Vagina (tissue), 2 donors: Measurements from ENCODE around the gene FCHSD2. TPM values are rescaled to one million over a fixed set of nuclear protein-coding genes. Genes with fewer than 3 reads are reported as not detected.
"Not testable (repeated sequence)": the region's sequence is repeated elsewhere in the genome, so short reads cannot be mapped to it uniquely, and the experiment has no call there.

Source experiments
- DNase-seq, 2 donors: peaks; one replicate each; pipeline ENCODE4 v3.0.0-alpha.2; 2017; ENCODE audit errors: extremely low spot score in 2 of 2
- H3K27ac ChIP-seq: fragments of 200-600 bp; sonication (generic); one replicate; pipeline ENCODE4 v1.5.1; 2019
- H3K27me3 ChIP-seq: fragments of 200-600 bp; sonication (generic); one replicate; pipeline ENCODE4 v1.5.1; 2019
- H3K36me3 ChIP-seq, 2 donors: fragments of 200-600 bp; sonication (generic); one replicate each; pipeline ENCODE4 v1.5.1; 2017 to 2019
- H3K4me1 ChIP-seq: fragments of 200-600 bp; sonication (generic); one replicate; pipeline ENCODE4 v1.5.1; 2019
- H3K4me3 ChIP-seq, 2 donors: fragments of 200-600 bp; sonication (generic); 1 replicate in 1 of 2; 2 replicates in 1 of 2; pipeline ENCODE4 v1.5.1; 2016 to 2019
- H3K9me3 ChIP-seq: fragments of 200-600 bp; sonication (generic); one replicate; pipeline ENCODE4 v1.5.1; 2019
- POLR2A ChIP-seq, 2 donors: fragments of 450-650 bp; IDR thresholded peaks; one replicate each; pipeline ENCODE4 v1.6.1; 2017; ENCODE audit warnings: antibody characterized with exemption in 2 of 2, mild to moderate bottlenecking in 2 of 2, moderate library complexity in 2 of 2
- POLR2AphosphoS5 ChIP-seq, 2 donors: sonication (generic); formaldehyde crosslinking; IDR thresholded peaks; one replicate each; pipeline ENCODE4 v1.9.0; 2017; ENCODE audit warnings: antibody characterized with exemption in 2 of 2, mild to moderate bottlenecking in 2 of 2, low read depth in 1 of 2; ENCODE audit not compliant: insufficient read depth in 1 of 2
- intact Hi-C: fragments of 100-400 bp; cut with DNase I; formaldehyde crosslinking; loops from one replicate; pipeline ENCODE4 v1.15.1; 2023
- total RNA-seq: library from RNA; depleted of rRNA; stranded (reverse); fragments of >200 nt; gene quantifications from one replicate; pipeline ENCODE4 v1.2.3, GENCODE V29; 2016
- TF ChIP-seq, protein P1 (sequence below), 3 experiments: fragments of 450-650 bp in 2 of 3; fragments of 200-600 bp in 1 of 3; sonication (generic) in 1 of 3; IDR thresholded peaks; one replicate each; pipeline ENCODE4 v1.5.1; 2017 to 2019; ENCODE audit warnings: antibody characterized with exemption in 3 of 3, mild to moderate bottlenecking in 2 of 3, moderate library complexity in 2 of 3

Gene FCHSD2
- total RNA-seq, 1 donor from 2014 or later, result 15.7 TPM

DNA sequence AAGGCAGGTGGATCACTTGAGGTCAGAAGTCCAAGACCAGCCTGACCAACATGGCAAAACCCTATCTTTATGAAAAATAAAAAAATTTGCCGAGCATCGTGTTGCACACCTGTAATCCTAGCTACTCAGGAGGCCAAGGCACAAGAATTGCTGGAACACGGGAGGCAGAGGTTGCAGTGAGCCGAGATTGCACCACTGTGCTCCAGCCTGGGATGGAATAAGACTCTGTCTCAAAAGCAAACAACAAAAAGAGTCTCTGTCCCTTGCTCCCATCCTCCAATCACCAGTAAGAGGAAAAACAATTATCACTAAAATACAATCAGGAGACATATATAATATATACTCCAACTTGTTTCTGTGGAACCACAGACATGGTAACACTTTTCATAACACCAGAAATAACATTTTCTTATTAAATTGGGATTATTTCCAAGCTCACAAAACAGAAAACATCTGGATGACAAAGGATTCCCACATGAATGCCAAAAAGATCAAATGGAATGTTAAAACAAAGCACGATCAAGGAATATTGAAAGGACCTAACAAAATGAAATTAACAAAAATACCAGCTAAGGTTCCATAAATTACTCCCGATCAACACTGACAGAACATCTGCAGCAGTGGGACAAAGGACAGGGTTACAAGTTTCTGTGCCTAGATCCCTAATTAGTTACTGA is 15.2 kb downstream of the FCHSD2 start:
- H3K27ac ChIP-seq, result no peak overlapping the region
- no peak overlapping the region for H3K4me3 ChIP-seq
- peaks cover 6% of the 10 kb centered on the region for H3K4me1 ChIP-seq
- intact Hi-C loops, result no loop called here
- H3K36me3 ChIP-seq, result no peaks in the 10 kb centered on the region
- no peak for DNase-seq
- no peaks in the 10 kb centered on the region for H3K27me3 ChIP-seq
- no peak for TF ChIP-seq POLR2AphosphoS5 (IDR thresholded peaks at IDR 0.05; ENCODE audit: insufficient read depth in 1 of 2, low read depth in 1 of 2)
- TF ChIP-seq, protein P1, sequence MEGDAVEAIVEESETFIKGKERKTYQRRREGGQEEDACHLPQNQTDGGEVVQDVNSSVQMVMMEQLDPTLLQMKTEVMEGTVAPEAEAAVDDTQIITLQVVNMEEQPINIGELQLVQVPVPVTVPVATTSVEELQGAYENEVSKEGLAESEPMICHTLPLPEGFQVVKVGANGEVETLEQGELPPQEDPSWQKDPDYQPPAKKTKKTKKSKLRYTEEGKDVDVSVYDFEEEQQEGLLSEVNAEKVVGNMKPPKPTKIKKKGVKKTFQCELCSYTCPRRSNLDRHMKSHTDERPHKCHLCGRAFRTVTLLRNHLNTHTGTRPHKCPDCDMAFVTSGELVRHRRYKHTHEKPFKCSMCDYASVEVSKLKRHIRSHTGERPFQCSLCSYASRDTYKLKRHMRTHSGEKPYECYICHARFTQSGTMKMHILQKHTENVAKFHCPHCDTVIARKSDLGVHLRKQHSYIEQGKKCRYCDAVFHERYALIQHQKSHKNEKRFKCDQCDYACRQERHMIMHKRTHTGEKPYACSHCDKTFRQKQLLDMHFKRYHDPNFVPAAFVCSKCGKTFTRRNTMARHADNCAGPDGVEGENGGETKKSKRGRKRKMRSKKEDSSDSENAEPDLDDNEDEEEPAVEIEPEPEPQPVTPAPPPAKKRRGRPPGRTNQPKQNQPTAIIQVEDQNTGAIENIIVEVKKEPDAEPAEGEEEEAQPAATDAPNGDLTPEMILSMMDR (IDR thresholded peaks at IDR 0.05), result no peak
- no peak for TF ChIP-seq POLR2A (IDR thresholded peaks at IDR 0.05)
- H3K9me3 ChIP-seq, result no peaks in the 10 kb centered on the region

DNA sequence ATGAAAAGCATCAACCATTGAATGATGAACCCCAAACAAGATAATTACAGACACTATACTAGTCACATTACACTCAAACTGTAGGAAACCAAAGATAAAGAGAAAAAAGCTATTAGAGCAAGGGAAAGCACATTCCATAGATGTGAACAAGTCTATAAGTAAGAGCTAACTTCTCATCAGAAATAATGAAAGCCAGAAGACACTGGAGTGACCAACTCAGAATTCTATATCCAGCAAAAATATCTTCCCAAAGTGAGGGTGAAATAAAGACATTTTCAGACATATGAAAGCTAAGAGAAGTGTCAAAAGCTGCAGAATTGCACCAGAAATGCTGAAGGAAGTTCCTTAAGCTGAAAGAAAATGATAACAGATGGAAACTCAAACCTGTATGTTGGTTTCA is 17.3 kb downstream of the FCHSD2 start:
- Histone ChIP-seq H3K27ac (no peak overlapping the region), H3K9me3 (no peaks in the 10 kb centered on the region), H3K4me3 (no peak overlapping the region), H3K36me3 (no peaks in the 10 kb centered on the region), H3K27me3 (no peaks in the 10 kb centered on the region), H3K4me1 (peaks cover 6% of the 10 kb centered on the region)
- TF ChIP-seq, protein P1 (IDR thresholded peaks at IDR 0.05), result no peak
- no peak for TF ChIP-seq POLR2AphosphoS5 (IDR thresholded peaks at IDR 0.05; ENCODE audit: insufficient read depth in 1 of 2, low read depth in 1 of 2)
- TF ChIP-seq POLR2A (IDR thresholded peaks at IDR 0.05), result no peak
- intact Hi-C loops, result no loop called here
- no peak for DNase-seq

DNA sequence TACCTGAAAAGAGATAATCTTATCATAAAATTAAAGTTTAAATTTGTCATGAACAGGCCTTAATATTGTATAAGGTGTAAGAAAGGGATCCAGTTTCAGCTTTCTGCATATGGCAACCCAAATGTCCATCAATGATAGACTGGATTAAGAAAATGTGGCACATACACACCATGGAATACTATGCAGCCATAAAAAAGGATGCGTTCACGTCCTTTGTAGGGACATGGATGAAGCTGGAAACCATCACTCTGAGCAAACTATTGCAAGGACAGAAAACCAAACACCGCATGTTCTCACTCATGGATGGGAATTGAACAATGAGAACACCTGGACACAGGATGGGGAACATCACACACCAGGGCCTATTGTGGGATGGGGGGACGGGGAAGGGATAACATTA is 18.2 kb downstream of the FCHSD2 start:
- H3K4me1 ChIP-seq, H3K36me3 ChIP-seq, H3K27ac ChIP-seq, H3K27me3 ChIP-seq, DNase-seq, intact Hi-C loops, H3K9me3 ChIP-seq, H3K4me3 ChIP-seq: not testable (repeated sequence)

DNA sequence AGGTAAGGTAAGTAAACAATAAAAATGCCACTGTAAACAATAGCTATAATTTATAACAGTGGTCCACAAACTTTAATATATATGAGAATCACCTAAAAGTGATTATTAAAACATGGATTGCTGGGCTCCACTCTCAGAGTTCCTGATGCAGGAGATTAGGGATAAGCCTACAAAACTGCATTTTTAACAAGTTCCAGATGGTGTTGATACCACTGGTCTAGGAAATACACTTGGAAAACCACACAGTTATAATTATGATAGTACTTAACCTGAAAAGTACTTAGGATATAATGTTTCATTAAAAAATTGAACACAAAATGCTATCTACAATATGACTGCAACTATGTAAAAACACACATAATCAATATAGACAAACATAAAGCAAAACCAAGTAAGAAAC is 20.4 kb downstream of the FCHSD2 start:
- Histone ChIP-seq H3K4me1 (no peaks in the 10 kb centered on the region), H3K4me3 (no peak overlapping the region), H3K27me3 (no peaks in the 10 kb centered on the region), H3K27ac (no peak overlapping the region), H3K9me3 (no peaks in the 10 kb centered on the region), H3K36me3 (no peaks in the 10 kb centered on the region)
- TF ChIP-seq POLR2AphosphoS5 (IDR thresholded peaks at IDR 0.05; ENCODE audit: insufficient read depth in 1 of 2, low read depth in 1 of 2) (no peak), POLR2A (IDR thresholded peaks at IDR 0.05) (no peak)
- no peak for DNase-seq
- intact Hi-C loops, result no loop called here

DNA sequence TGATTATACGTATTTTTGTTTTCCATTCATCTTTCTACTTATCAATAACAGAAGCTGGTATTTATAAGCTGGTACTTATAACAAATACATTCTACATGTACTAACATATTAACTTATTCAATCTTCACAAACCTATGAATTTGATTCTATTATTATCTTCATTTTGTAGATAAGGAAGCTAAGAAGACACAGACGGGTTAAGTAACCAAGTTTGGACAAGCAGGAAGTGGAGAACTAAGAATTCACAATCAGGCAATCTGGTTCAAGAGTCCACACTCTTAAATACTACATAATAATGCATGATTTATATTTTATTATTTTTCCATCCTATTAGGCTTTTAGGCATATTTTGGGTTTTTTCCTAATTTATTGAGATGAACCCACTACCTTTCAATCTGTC is 25.0 kb downstream of the FCHSD2 start:
- Histone ChIP-seq H3K9me3 (no peaks in the 10 kb centered on the region), H3K4me1 (no peaks in the 10 kb centered on the region), H3K36me3 (no peaks in the 10 kb centered on the region), H3K27ac (no peak overlapping the region), H3K4me3 (no peak overlapping the region), H3K27me3 (no peaks in the 10 kb centered on the region)
- intact Hi-C loops, result no loop called here
- TF ChIP-seq POLR2AphosphoS5 (IDR thresholded peaks at IDR 0.05; ENCODE audit: insufficient read depth in 1 of 2, low read depth in 1 of 2) (no peak), POLR2A (IDR thresholded peaks at IDR 0.05) (no peak)
- no peak for DNase-seq

DNA sequence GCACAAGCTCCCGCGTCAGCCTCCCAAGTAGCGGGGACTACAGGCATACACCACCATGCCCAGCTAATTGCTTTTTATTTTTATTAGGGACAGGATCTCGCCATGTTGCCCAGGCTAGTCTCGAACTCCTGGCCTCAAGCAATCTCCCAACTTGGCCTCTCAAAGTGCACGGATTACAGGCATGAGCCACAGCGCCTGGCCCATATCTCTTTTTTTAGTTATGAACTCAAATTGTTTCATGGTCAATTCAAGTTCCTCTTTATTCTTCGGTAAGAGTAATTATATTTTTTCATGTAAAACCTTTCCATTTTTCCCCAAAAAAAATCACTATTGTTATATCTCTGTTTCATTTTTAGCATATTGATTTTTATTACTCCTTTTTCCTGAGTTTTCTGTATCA is 25.5 kb downstream of the FCHSD2 start:
- Histone ChIP-seq H3K27me3 (no peaks in the 10 kb centered on the region), H3K9me3 (no peaks in the 10 kb centered on the region), H3K4me1 (no peaks in the 10 kb centered on the region), H3K36me3 (no peaks in the 10 kb centered on the region), H3K4me3 (no peak overlapping the region), H3K27ac (no peak overlapping the region)
- intact Hi-C loops, result no loop called here
- TF ChIP-seq POLR2AphosphoS5 (IDR thresholded peaks at IDR 0.05; ENCODE audit: insufficient read depth in 1 of 2, low read depth in 1 of 2), result no peak
- TF ChIP-seq, protein P1 (IDR thresholded peaks at IDR 0.05), result no peak
- TF ChIP-seq POLR2A (IDR thresholded peaks at IDR 0.05), result no peak
- DNase-seq, result no peak
